GM18519 (cell line): ENCODE results near the gene CMIP.

Experiments used
- ATAC-seq: cut with Tn5 transposase; IDR thresholded peaks from one replicate; pipeline ENCODE4 v1.9.1; 2021; ENCODE audit warnings: mild to moderate bottlenecking, moderate library complexity; ENCODE audit not compliant: unreplicated experiment, low FRiP score

CMIP gene

GRCh38 chr16:81595629-81596292 is 151.2 kb downstream of the CMIP start:
- no peak for ATAC-seq

- no peak for ATAC-seq
These were observed 152.6 kb downstream of the CMIP start for GRCh38 chr16:81597079-81597658.

- no peak for ATAC-seq
These were observed 153.5 kb downstream of the CMIP start for GRCh38 chr16:81598083-81598482.

- ATAC-seq: no peak
These were observed 154.6 kb downstream of the CMIP start for GRCh38 chr16:81599034-81599744.

GRCh38 chr16:81600275-81600674 is 155.7 kb downstream of the CMIP start:
- no peak for ATAC-seq

- ATAC-seq: no peak
These were observed 156.4 kb downstream of the CMIP start for GRCh38 chr16:81601008-81601428.

GRCh38 chr16:81601601-81602255 is 157.1 kb downstream of the CMIP start:
- no peak for ATAC-seq

- ATAC-seq: no peak
These were observed 157.7 kb downstream of the CMIP start for GRCh38 chr16:81602256-81602776.

GRCh38 chr16:81602792-81603191 is 158.2 kb downstream of the CMIP start:
- ATAC-seq: no peak

GRCh38 chr16:81604960-81605383 is 160.4 kb downstream of the CMIP start:
- no peak for ATAC-seq

- no peak for ATAC-seq
These were observed 161.4 kb downstream of the CMIP start for GRCh38 chr16:81606039-81606438.

- no peak for ATAC-seq
These were observed 162.4 kb downstream of the CMIP start for GRCh38 chr16:81607006-81607405.

GRCh38 chr16:81607805-81608522 is 163.4 kb downstream of the CMIP start:
- no peak for ATAC-seq

GRCh38 chr16:81608523-81609209 is 164.1 kb downstream of the CMIP start:
- ATAC-seq: no peak

- no peak for ATAC-seq
These were observed 164.8 kb downstream of the CMIP start for GRCh38 chr16:81609323-81609892.

- no peak for ATAC-seq
These were observed 165.7 kb downstream of the CMIP start for GRCh38 chr16:81610144-81610842.

GRCh38 chr16:81610936-81611335 is 166.3 kb downstream of the CMIP start:
- no peak for ATAC-seq

- ATAC-seq: no peak
These were observed 167.1 kb downstream of the CMIP start for GRCh38 chr16:81611721-81612120.
